GM12878 (cell line): ENCODE results near the gene MTF1. TPM values are rescaled to one million over a fixed set of nuclear protein-coding genes. Genes with fewer than 3 reads are reported as not detected.

Experiments used
- ATAC-seq: fragments of 200-7000 bp; cut with Tn5 transposase; 3 replicates; pipeline ENCODE4 v1.9.1; 2020; ENCODE audit warnings: mild to moderate bottlenecking, moderate library complexity
- BruUV-seq: library from RNA; stranded (reverse); fragments of 400-500 nt; replicated peaks from 2 replicates; lab custom pipeline; 2021; lab: Mats Ljungman, UMichigan
- CTCF ChIA-PET: fragments of 300-600 bp; sonication (Branson Sonifier 250); formaldehyde crosslinking; extraction: SDS; loops from one replicate; lab custom pipeline; 2021; ENCODE audit warnings: inconsistent platforms; lab: Yijun Ruan, JAX
- POLR2A ChIA-PET: fragments of 350-600 bp; formaldehyde crosslinking; extraction: SDS; loops from one replicate; lab custom pipeline; 2021; ENCODE audit warnings: inconsistent platforms; lab: Charles Lee
- RAD21 ChIA-PET: fragments of 300-600 bp; sonication (Branson Sonifier 250); formaldehyde crosslinking; loops from one replicate; lab custom pipeline; 2023; ENCODE audit warnings: antibody characterized with exemption; ENCODE audit not compliant: unreplicated experiment; lab: Charles Lee
- SMC1A ChIA-PET: fragments of 300-600 bp; sonication (Branson Sonifier 250); formaldehyde crosslinking; loops from one replicate; lab custom pipeline; 2023; ENCODE audit not compliant: unreplicated experiment, uncharacterized antibody; lab: Charles Lee
- DNase-seq: peaks from one replicate; pipeline ENCODE4 v3.0.0-alpha.2; 2011; ENCODE audit warnings: low read depth, low spot score
- FAIRE-seq: peaks from 3 replicates; lab custom pipeline; 2011; peaks lifted over from hg19 to GRCh38; lab: Jason Lieb, UNC
- H2AFZ ChIP-seq: 2 replicates; pipeline ENCODE4 v1.6.0; 2011; ENCODE audit warnings: low read depth, low read length, control low read depth; ENCODE audit not compliant: control insufficient read depth
- H3K27ac ChIP-seq: 2 replicates; pipeline ENCODE4 v1.5.1; 2011; ENCODE audit warnings: control low read depth; ENCODE audit not compliant: control insufficient read depth, insufficient read depth
- H3K27me3 ChIP-seq, 2 experiments: replicated peaks in 1 of 2; 2 replicates each; pipeline versions ENCODE4 v1.6.0 to v1.6.1; 2011; ENCODE audit warnings: low read length in 1 of 2; ENCODE audit not compliant: control insufficient read depth in 2 of 2, insufficient read depth in 2 of 2
- H3K36me3 ChIP-seq, 2 experiments: 2 replicates each; pipeline ENCODE4 v1.5.1; 2011; ENCODE audit warnings: low read length in 1 of 2; ENCODE audit not compliant: control insufficient read depth in 2 of 2, insufficient read depth in 2 of 2
- H3K4me1 ChIP-seq: 2 replicates; pipeline ENCODE4 v1.6.1; 2011; ENCODE audit warnings: mild to moderate bottlenecking, low read length, moderate library complexity, mixed read lengths; ENCODE audit not compliant: control insufficient read depth, insufficient read depth
- H3K4me2 ChIP-seq: 2 replicates; pipeline ENCODE4 v1.6.0; 2011; ENCODE audit warnings: control low read depth; ENCODE audit not compliant: control insufficient read depth, insufficient read depth
- H3K4me3 ChIP-seq: fragments of 200-600 bp; sonication (generic); 2 replicates; pipeline ENCODE4 v1.5.1; 2016
- H3K79me2 ChIP-seq: 2 replicates; pipeline ENCODE4 v1.6.0; 2011; ENCODE audit warnings: low read length; ENCODE audit not compliant: control insufficient read depth, insufficient read depth
- H3K9ac ChIP-seq: 2 replicates; pipeline ENCODE4 v1.8.0; 2011; ENCODE audit warnings: low read length, control low read depth, mixed read lengths; ENCODE audit not compliant: control insufficient read depth, insufficient read depth
- H3K9me3 ChIP-seq: replicated peaks from 3 replicates; pipeline ENCODE4 v1.5.1; 2011; ENCODE audit warnings: mild to moderate bottlenecking, low read length; ENCODE audit not compliant: control insufficient read depth, insufficient read depth
- H4K20me1 ChIP-seq: 2 replicates; pipeline ENCODE4 v1.6.0; 2011; ENCODE audit not compliant: control insufficient read depth, insufficient read depth
- CBFB ChIP-seq: IDR thresholded peaks from 2 replicates; pipeline ENCODE4 v1.6.1; 2016; ENCODE audit warnings: antibody characterized with exemption, low read depth
- CHD1 ChIP-seq: IDR thresholded peaks from 2 replicates; pipeline ENCODE4 v1.6.1; 2012; ENCODE audit warnings: low read depth, low read length, improper control_type of control experiment
- CREM ChIP-seq: IDR thresholded peaks from 2 replicates; pipeline ENCODE4 v1.6.1; 2014; ENCODE audit warnings: antibody characterized with exemption, low read depth
- GABPA ChIP-seq: IDR thresholded peaks from 2 replicates; pipeline ENCODE4 v1.6.1; 2014; ENCODE audit warnings: antibody characterized with exemption, low read depth, mild to moderate bottlenecking, inconsistent platforms
- TAF1 ChIP-seq: IDR thresholded peaks from 2 replicates; pipeline ENCODE4 v1.6.1; 2011; ENCODE audit warnings: mild to moderate bottlenecking, low read depth, low read length, borderline replicate concordance
- ZNF207 ChIP-seq: fragments of 450-650 bp; IDR thresholded peaks from 2 replicates; pipeline ENCODE4 v1.6.1; 2014; ENCODE audit warnings: antibody characterized with exemption, mild to moderate bottlenecking, borderline replicate concordance
- WGBS: methylation state at CpG from one replicate; pipeline ENCODE4 v1.1.6; 2016; ENCODE audit warnings: low lambda C conversion rate; ENCODE audit not compliant: insufficient replicate concordance, insufficient coverage; ENCODE audit errors: missing lambda C conversion rate; 5-methylcytosine and 5-hydroxymethylcytosine counted together
- in situ Hi-C: fragments of 300-500 bp; cut with MboI; formaldehyde crosslinking; loops from 9 replicates; pipeline ENCODE4 v1.14.3; 2018; ENCODE audit warnings: mixed read lengths
- intact Hi-C: fragments of 100-400 bp; cut with micrococcal nuclease; formaldehyde crosslinking; loops from one replicate; pipeline ENCODE4 v1.14.2; 2022; ENCODE audit not compliant: unreplicated experiment
- polyA plus RNA-seq, 11 experiments: library from polyadenylated mRNA; depleted of rRNA in 4 of 11; unstranded in 6 of 11; stranded (reverse) in 5 of 11; fragments of >200 nt; fragmentation: Nextera tagmentation in 4 of 11; fragmentation: Illumina TruSeq in 1 of 11; extraction: Ambion mirVana in 4 of 11; extraction: Trizol in 1 of 11; gene quantifications; 1 replicate in 1 of 11; 2 replicates in 10 of 11; pipeline versions ENCODE4 v1.2.1 to v1.2.3, GENCODE V29; 2011 to 2016; ENCODE audit warnings: inconsistent platforms in 2 of 11, missing spikeins in 2 of 11, low read depth in 1 of 11
- total RNA-seq, 4 experiments: library from RNA; depleted of rRNA in 3 of 4; stranded (reverse); fragments of >200 nt in 3 of 4; fragmentation: Illumina TruSeq in 1 of 4; extraction: Trizol in 1 of 4; gene quantifications; 2 replicates each; pipeline versions ENCODE4 v1.2.1 to v1.2.3, GENCODE V29; 2013 to 2021
- TF ChIP-seq, protein P1 (sequence below): fragments of 450-650 bp; IDR thresholded peaks from 2 replicates; pipeline ENCODE4 v1.6.1; 2017; ENCODE audit warnings: borderline replicate concordance

MTF1 gene
- total and polyA plus RNA-seq, 10 of the 15 experiments (the other 5 are each of a cell fraction or from before 2014, with no cell fraction given): 2.2 to 20.4 (median 6.7) TPM

- Histone ChIP-seq H3K4me1 (peaks cover 10% of the 10 kb centered on the region), H3K79me2 (peaks cover 59% of the 10 kb centered on the region), H3K27me3 (no peaks in the 10 kb centered on the region), H3K4me2 (no peak overlapping the region), H3K27ac (no peak overlapping the region), H2AFZ (no peak overlapping the region), H3K36me3 (peaks cover 0 to 8% of the 10 kb centered on the region in 2 experiments; a peak in 3 of 4 replicates), H3K9me3 (no peaks in the 10 kb centered on the region), H4K20me1 (no peaks in the 10 kb centered on the region), H3K4me3 (no peak overlapping the region), H3K9ac (no peak overlapping the region)
- FAIRE-seq (no peak), DNase-seq (no peak), ATAC-seq (no peak)
- in situ Hi-C loops: no loop called here
- TF ChIP-seq CREM (no peak), CHD1 (no peak), GABPA (no peak), TAF1 (no peak), CBFB (no peak), ZNF207 (no peak)
- TF ChIP-seq, protein P1, sequence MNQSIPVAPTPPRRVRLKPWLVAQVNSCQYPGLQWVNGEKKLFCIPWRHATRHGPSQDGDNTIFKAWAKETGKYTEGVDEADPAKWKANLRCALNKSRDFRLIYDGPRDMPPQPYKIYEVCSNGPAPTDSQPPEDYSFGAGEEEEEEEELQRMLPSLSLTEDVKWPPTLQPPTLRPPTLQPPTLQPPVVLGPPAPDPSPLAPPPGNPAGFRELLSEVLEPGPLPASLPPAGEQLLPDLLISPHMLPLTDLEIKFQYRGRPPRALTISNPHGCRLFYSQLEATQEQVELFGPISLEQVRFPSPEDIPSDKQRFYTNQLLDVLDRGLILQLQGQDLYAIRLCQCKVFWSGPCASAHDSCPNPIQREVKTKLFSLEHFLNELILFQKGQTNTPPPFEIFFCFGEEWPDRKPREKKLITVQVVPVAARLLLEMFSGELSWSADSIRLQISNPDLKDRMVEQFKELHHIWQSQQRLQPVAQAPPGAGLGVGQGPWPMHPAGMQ: no peak
- ChIA-PET SMC1A (interaction anchor here (0.6 to 1.8 kb wide), 8 partner anchors 8 to 245 kb away, joined by 3 to 5 read pairs (median 3); partner anchors contain the start of gene MTF1), RAD21 (interaction anchor here (2.3 kb wide), 1 partner anchor 9 kb away, joined by 12 read pairs; the partner anchor contains the start of gene MTF1), CTCF (interaction anchor here (0.5 to 2.9 kb wide), 7 partner anchors 10 to 1115 kb away, joined by 3 to 18 read pairs (median 4); partner anchors contain the start of genes C1orf122, MTF1 and YRDC), POLR2A (interaction anchor here (0.6 to 2.2 kb wide), 6 partner anchors 8 to 165 kb away, joined by 3 to 13 read pairs (median 5); partner anchors contain the start of genes C1orf122, MTF1 and YRDC)
- intact Hi-C loops: no loop called here
- BruUV-seq: no TSS peak
- WGBS: 87% methylated on average over 6 of the region's 6 CpGs
Observed at GRCh38 chr1:37850352-37850955, 8.9 kb downstream of the MTF1 start.
